KMS-11 (cell line): ENCODE data around the gene SIGLEC15.

Source experiments
- H2AFZ ChIP-seq: fragments of 200-600 bp; sonication (generic); 2 replicates; pipeline ENCODE4 v1.6.1; 2016; ENCODE audit warnings: antibody characterized with exemption, mixed run types, low read depth
- H3K27ac ChIP-seq: fragments of 200-600 bp; sonication (generic); 2 replicates; pipeline ENCODE4 v1.6.1; 2016; ENCODE audit warnings: mild to moderate bottlenecking, mixed run types
- H3K27me3 ChIP-seq: fragments of 200-600 bp; sonication (generic); 2 replicates; pipeline ENCODE4 v1.6.1; 2017; ENCODE audit warnings: mild to moderate bottlenecking, low read depth, mixed run types, moderate library complexity; ENCODE audit not compliant: insufficient read depth
- H3K36me3 ChIP-seq: fragments of 200-600 bp; sonication (generic); 2 replicates; pipeline ENCODE4 v1.6.1; 2017; ENCODE audit warnings: mild to moderate bottlenecking, mixed run types; ENCODE audit not compliant: insufficient read depth
- H3K4me1 ChIP-seq: fragments of 200-600 bp; sonication (generic); 2 replicates; pipeline ENCODE4 v1.6.1; 2016; ENCODE audit warnings: mild to moderate bottlenecking, low read depth, mixed run types; ENCODE audit not compliant: poor library complexity, severe bottlenecking
- H3K4me2 ChIP-seq: fragments of 200-600 bp; sonication (generic); 2 replicates; pipeline ENCODE4 v1.7.0; 2016; ENCODE audit warnings: mild to moderate bottlenecking, mixed run types
- H3K4me3 ChIP-seq: fragments of 200-600 bp; sonication (generic); IDR thresholded peaks from 2 replicates; pipeline ENCODE4 v1.6.1; 2017; ENCODE audit warnings: low read depth, low read length, mixed read lengths; ENCODE audit not compliant: insufficient read depth
- H3K79me2 ChIP-seq: fragments of 200-600 bp; sonication (generic); 2 replicates; pipeline ENCODE4 v1.6.1; 2016; ENCODE audit warnings: low read depth, mixed run types; ENCODE audit not compliant: insufficient read depth
- H3K9ac ChIP-seq: fragments of 200-600 bp; sonication (generic); 2 replicates; pipeline ENCODE4 v1.6.1; 2016; ENCODE audit warnings: mild to moderate bottlenecking, mixed run types
- H4K20me1 ChIP-seq: fragments of 200-600 bp; sonication (generic); 2 replicates; pipeline ENCODE4 v1.6.1; 2016; ENCODE audit warnings: mild to moderate bottlenecking, mixed run types; ENCODE audit not compliant: insufficient read depth
- TF ChIP-seq, protein P1 (sequence below): fragments of 200-600 bp; sonication (generic); conservative IDR thresholded peaks from 2 replicates; pipeline ENCODE4 v1.6.1; 2017; ENCODE audit warnings: low read depth, mild to moderate bottlenecking, antibody characterized with exemption, low read length, moderate library complexity, mixed read lengths

SIGLEC15 gene

DNA sequence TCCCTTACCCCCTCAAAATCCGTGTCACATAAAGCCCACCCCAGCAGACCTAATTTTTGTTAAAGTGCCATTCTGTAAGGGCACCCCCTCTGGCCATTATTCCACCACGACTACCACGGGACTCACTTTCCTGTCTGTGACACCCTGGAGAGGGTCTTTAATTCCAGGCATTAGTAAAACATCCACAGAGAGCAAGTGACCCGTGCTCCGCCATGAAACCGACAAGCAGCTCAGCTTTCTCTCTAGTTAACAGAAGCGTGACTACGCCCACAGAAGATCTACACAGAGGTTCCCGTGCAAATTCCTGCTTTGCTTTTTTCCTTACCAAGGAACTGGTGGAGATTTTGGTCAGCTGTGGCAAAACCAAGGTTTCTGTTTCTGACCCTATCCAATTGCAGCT is 4.4 kb downstream of the SIGLEC15 start:
- no peak overlapping the region for H3K4me3 ChIP-seq
- H3K36me3 ChIP-seq, result no peaks in the 10 kb centered on the region
- no peaks in the 10 kb centered on the region for H3K27me3 ChIP-seq
- no peak overlapping the region for H3K4me2 ChIP-seq
- no peak overlapping the region for H2AFZ ChIP-seq
- H3K9ac ChIP-seq, result no peak overlapping the region
- H3K27ac ChIP-seq, result no peak overlapping the region
- H3K4me1 ChIP-seq, result no peaks in the 10 kb centered on the region
- H3K79me2 ChIP-seq, result no peaks in the 10 kb centered on the region
- no peaks in the 10 kb centered on the region for H4K20me1 ChIP-seq
- TF ChIP-seq, protein P1, sequence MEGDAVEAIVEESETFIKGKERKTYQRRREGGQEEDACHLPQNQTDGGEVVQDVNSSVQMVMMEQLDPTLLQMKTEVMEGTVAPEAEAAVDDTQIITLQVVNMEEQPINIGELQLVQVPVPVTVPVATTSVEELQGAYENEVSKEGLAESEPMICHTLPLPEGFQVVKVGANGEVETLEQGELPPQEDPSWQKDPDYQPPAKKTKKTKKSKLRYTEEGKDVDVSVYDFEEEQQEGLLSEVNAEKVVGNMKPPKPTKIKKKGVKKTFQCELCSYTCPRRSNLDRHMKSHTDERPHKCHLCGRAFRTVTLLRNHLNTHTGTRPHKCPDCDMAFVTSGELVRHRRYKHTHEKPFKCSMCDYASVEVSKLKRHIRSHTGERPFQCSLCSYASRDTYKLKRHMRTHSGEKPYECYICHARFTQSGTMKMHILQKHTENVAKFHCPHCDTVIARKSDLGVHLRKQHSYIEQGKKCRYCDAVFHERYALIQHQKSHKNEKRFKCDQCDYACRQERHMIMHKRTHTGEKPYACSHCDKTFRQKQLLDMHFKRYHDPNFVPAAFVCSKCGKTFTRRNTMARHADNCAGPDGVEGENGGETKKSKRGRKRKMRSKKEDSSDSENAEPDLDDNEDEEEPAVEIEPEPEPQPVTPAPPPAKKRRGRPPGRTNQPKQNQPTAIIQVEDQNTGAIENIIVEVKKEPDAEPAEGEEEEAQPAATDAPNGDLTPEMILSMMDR, result no peak

DNA sequence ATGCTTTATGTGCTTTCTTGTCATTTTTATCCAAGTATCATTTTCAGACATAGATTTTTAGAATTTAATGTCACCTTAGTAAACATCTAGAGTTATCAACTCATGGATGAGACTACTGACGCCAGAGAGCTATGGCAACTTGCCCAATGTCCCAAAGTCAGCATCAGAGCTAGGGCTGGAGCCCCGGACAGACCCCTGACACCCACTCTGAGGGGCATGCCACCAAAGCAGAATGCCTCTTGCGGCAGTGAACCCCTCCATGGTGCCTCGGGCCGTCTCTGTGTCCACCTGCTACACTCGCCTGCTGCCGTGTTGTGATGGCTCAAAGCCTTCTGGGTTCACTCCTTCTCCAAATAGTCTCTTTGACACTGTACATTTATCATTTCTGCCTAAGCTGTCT is 5.4 kb downstream of the SIGLEC15 start:
- no peaks in the 10 kb centered on the region for H3K36me3 ChIP-seq
- no peak overlapping the region for H2AFZ ChIP-seq
- no peak overlapping the region for H3K9ac ChIP-seq
- no peaks in the 10 kb centered on the region for H3K79me2 ChIP-seq
- H3K4me1 ChIP-seq, result no peaks in the 10 kb centered on the region
- no peak overlapping the region for H3K27ac ChIP-seq
- TF ChIP-seq, protein P1, result no peak
- H3K4me2 ChIP-seq, result no peak overlapping the region
- no peak overlapping the region for H3K4me3 ChIP-seq
- no peaks in the 10 kb centered on the region for H4K20me1 ChIP-seq
- no peaks in the 10 kb centered on the region for H3K27me3 ChIP-seq

GRCh38 chr18:45833846-45834245 is 8.4 kb downstream of the SIGLEC15 start:
- H3K27ac ChIP-seq, result no peak overlapping the region
- no peaks in the 10 kb centered on the region for H4K20me1 ChIP-seq
- TF ChIP-seq, protein P1, result no peak
- no peak overlapping the region for H3K4me3 ChIP-seq
- no peak overlapping the region for H2AFZ ChIP-seq
- no peaks in the 10 kb centered on the region for H3K27me3 ChIP-seq
- H3K79me2 ChIP-seq, result no peaks in the 10 kb centered on the region
- no peak overlapping the region for H3K4me2 ChIP-seq
- no peaks in the 10 kb centered on the region for H3K36me3 ChIP-seq
- H3K9ac ChIP-seq, result no peak overlapping the region
- H3K4me1 ChIP-seq, result no peaks in the 10 kb centered on the region

GRCh38 chr18:45834306-45834705 is 8.8 kb downstream of the SIGLEC15 start:
- Histone ChIP-seq H3K9ac (no peak overlapping the region), H3K79me2 (no peaks in the 10 kb centered on the region), H3K4me1 (no peaks in the 10 kb centered on the region), H3K4me2 (no peak overlapping the region), H2AFZ (no peak overlapping the region), H3K36me3 (no peaks in the 10 kb centered on the region), H3K27ac (no peak overlapping the region), H3K27me3 (no peaks in the 10 kb centered on the region), H4K20me1 (no peaks in the 10 kb centered on the region), H3K4me3 (no peak overlapping the region)
- TF ChIP-seq, protein P1, result no peak
